Stimulated activated CD8-positive, alpha-beta memory T cell treated with anti-CD3 and anti-CD28 coated beads, Interleukin-7, amount 100 ng/mL, for 24 hours (primary cell): ENCODE data around the gene PDE4D.

Source experiments
- DNase-seq: peaks from one replicate; pipeline ENCODE4 v3.0.0-alpha.2; 2020; ENCODE audit warnings: low read depth

PDE4D gene

GRCh38 chr5:59100875-59101274, 792.7 kb downstream of the PDE4D start:
- no peak for DNase-seq

DNA sequence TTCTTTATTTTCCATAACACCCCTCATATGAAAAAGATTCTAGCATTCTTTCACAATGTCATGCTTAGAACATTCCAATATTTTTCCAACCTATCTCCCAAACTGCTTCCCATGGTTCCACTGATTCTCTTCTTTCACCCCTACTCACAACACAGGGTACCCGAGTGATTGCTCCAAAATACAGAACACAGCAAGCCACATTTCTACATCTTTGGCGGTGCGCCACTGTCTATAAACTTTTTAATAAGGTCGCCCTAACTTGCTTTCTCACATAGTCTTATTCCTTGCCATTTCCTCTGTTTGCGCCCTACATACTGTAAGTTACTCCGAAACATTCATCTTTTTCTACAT, 793.6 kb downstream of the PDE4D start:
- DNase-seq, result no peak

GRCh38 chr5:59099270-59099994, 794.1 kb downstream of the PDE4D start:
- DNase-seq, result no peak

DNA sequence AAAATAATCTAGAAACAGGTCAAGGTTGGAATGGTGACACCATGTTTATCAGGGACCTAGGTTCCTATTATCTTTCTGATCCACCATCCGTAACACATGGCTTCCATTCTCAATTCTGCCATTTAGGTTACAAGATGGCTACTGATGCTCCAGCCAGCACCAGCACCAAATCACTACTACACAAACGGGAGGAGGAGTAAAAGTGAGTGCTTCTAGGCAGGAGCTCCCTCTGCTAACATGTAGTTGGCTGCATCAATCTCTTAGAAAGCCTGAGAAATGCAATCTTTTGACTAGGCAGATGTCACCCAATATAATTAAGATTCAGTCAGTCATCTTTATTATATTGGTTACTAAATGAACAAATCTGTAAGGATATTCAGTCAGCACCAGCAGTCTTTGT, 794.8 kb downstream of the PDE4D start:
- no peak for DNase-seq

DNA sequence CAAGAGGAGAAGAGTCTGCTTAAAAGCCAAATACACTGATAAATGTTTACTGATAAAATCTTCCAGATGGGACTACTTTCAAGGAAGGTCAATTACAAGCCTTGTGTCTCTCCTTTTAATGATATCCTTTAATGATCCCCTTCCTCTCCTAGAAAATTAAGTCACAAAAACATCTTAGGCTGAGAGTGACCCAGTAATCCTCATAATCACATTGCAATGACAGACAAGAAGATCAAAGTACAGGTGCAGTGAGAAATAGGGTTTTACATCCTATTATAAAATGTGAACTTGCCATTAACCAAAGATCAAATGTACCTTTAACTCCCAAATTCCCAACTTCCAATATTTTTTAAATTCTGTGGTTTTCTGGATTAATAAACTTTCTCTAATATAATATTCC, 795.8 kb downstream of the PDE4D start:
- DNase-seq, result no peak

- no peak for DNase-seq
Observed at GRCh38 chr5:59097116-59097515, 796.4 kb downstream of the PDE4D start.

DNA sequence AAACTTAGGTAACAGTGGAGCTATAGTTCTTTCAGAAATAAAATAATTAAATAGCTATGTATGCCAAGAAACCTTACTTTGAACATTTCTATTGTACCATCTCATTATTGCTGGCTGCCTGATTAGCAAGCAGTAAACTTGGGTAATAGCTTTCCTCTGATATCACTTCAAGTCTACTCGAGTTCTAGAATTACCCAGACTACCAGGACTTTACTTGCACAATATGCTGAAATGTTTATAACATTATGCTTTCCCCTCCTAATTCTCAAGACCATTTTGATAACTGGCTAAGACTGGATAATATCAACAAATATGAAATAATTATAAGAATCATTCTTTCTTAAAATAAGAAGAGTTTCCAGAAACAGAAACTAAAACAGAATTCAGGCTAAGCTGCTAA, 798.0 kb downstream of the PDE4D start:
- no peak for DNase-seq

- no peak for DNase-seq
Observed at GRCh38 chr5:59094864-59095263, 798.7 kb downstream of the PDE4D start.

- DNase-seq, result no peak
Observed at GRCh38 chr5:59093329-59093728, 800.2 kb downstream of the PDE4D start.

- no peak for DNase-seq
Observed at GRCh38 chr5:59092758-59093157, 800.8 kb downstream of the PDE4D start.

- no peak for DNase-seq
Observed at GRCh38 chr5:59091965-59092364, 801.6 kb downstream of the PDE4D start.

GRCh38 chr5:59090323-59090722, 803.2 kb downstream of the PDE4D start:
- DNase-seq, result no peak

GRCh38 chr5:59089767-59090166, 803.8 kb downstream of the PDE4D start:
- no peak for DNase-seq

DNA sequence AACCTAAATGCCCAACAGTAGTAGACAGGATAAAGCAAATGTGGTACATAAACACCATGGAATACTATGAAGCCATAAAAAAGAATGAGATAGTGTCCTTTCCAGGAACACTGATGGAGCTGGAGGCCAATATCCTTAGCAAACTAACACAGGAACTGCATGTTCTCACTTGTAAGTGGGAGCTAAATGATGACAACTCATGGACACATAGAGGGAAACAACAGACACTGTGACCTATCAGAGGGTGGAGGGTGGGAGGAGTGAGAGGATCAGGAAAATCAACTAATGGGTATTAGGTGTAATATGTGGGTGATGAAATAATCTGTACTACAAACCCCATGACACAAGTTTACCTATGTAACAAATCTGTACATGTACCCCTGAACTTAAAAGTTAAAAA, 805.0 kb downstream of the PDE4D start:
- DNase-seq, result no peak

GRCh38 chr5:59086024-59086423, 807.5 kb downstream of the PDE4D start:
- no peak for DNase-seq

DNA sequence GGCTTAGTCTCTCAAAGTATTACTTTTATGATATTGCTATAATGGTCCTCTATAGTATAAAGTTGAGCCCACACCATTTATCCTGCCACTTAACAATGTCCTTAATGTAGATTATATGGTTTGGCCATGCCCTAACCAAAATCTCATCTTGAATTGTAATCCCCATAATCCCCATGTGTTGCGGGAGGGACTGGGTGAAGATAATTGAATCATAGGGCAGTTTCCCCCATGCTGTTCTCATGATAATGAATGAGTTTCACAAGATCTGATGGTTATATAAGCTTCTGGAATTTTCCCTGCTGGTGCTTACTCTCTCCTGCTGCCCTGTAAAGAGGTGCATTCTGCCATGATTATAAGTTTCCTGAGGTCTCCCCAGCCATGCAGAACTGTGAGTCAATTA, 811.8 kb downstream of the PDE4D start:
- DNase-seq, result no peak

DNA sequence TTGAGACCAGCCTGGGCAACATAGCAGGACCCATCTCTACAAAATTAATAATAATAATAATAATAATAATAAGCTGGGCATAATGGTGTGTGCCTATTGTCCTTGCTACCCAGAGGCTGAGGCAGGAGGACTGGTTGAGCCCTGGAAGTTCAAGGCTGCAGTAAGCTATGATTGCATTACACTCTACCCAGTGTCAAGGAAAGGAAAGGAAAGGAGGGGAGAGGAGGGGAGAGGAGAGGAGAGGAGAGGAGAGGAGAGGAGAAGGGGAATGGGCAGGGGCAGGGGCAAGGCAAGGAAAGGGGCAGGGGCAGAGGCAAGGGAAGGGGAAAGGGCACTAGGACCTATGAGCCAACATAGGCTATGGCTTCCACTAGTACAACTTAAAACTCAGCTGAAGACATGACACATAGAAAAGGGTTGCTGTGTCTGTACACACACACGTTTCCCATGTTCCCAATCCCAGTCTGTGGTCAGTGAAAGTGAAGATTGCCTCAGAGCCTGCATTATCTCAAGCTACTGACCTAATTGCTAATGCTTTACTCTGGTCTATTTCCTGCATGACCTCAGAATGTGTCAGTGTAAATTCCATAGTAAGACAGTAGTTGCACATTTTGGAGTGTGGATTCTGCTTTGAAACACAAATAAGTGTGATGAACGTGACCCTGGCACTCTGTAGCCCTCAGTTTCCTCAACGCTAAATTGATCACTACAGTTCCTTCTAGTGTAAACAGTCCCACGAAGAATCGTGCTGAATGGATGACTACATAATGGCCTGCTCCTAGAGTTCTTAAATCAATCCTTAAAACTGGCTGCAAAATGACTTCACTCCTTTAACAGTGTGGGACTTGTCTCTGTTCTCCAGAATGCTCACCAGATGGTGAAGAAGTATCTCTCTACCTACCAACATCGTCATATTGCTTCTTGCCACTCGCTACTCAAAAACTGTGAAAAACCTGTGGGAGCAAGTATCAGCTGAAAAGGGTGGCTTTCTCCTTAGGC, 813.6 kb downstream of the PDE4D start:
- no peak for DNase-seq

- DNase-seq, result no peak
Observed at GRCh38 chr5:59071755-59072549, 821.6 kb downstream of the PDE4D start.

DNA sequence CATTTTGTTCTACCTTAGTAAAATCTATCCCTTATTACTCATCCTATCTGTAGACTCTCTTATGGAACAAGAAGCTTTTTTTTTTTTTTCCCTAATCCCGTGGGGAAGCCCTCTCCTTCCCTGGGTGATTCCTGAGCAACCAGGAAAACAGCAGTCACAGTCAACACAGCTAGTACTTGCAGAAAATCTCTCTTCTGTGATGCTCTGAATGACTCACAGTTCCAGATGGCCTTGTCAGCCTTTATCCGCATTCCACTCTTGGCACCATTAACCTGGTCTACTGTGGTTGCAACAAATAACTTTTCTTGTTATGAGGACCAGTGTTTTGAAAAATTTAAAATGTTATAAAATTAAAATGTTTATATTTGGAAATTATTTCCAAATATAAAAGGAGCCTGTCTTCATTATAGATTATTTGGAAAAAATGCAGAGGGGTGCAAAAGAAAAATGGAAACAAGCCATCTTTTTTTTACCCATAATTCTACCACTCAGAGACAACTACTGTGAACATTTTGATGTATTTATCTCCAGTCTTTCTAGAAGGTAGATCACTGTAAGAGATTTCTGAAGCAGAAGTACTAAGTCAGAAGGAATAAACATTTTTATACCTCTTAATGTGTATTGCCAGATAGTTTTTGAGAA, 824.0 kb downstream of the PDE4D start:
- DNase-seq, result no peak

DNA sequence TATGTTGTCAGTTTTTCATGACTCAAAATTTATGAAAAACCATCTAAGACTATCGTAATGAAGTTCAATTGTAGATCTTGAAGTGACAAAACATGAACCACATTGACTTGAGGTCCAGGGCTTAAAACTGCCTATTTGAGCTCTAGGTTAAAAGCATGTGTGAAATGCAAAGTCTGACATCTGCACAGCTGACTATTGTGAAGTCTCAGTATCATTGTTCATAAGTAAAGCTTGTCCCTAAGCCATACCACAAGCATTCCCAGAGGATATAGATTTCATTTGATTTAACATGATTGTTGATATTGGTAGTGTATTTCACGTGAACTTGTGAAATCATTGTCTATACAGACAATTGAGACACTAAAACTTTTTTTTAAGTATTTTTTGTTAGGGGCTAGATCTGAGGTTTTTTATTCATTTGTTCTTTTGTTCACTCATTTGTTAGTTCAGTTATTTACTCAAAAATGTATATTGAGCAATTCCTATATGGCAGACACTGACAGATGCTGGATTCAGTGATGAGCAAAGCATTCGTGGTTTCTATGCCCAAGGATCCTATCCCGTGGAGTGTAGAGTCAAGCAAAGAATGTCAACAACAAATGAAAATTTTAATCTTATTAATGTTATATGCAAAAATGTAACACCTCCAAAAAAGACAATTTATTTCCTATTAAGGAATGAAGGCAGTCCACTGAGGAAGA, 825.4 kb downstream of the PDE4D start:
- DNase-seq, result no peak
